Esophagus (tissue), 2 donors: Measurements from ENCODE around the gene SFRP2. TPM values are rescaled to one million over a fixed set of nuclear protein-coding genes. Genes with fewer than 3 reads are reported as not detected.
A peak's percentile ranks its signal among the peaks of the same experiment; 100 is the strongest.

ENCODE experiments used
- H3K27ac ChIP-seq, 2 donors: one replicate each; pipeline ENCODE4 v1.5.1; 2013; ENCODE audit warnings: low read depth in 2 of 2, mild to moderate bottlenecking in 2 of 2, inconsistent platforms in 1 of 2, low read length in 1 of 2, moderate library complexity in 1 of 2
- H3K27me3 ChIP-seq, 2 donors: one replicate each; pipeline ENCODE4 v1.6.1; 2013; ENCODE audit warnings: low read length in 2 of 2, control low read depth in 1 of 2, mild to moderate bottlenecking in 1 of 2; ENCODE audit not compliant: insufficient read depth in 2 of 2, control insufficient read depth in 1 of 2
- H3K36me3 ChIP-seq, 2 donors: one replicate each; pipeline ENCODE4 v1.6.1; 2013; ENCODE audit warnings: low read length in 1 of 2; ENCODE audit not compliant: control insufficient read depth in 2 of 2, insufficient read depth in 2 of 2
- H3K4me1 ChIP-seq, 2 donors: one replicate each; pipeline ENCODE4 v1.6.1; 2013; ENCODE audit warnings: low read length in 1 of 2; ENCODE audit not compliant: control insufficient read depth in 2 of 2, insufficient read depth in 2 of 2
- H3K4me3 ChIP-seq, 2 donors: one replicate each; pipeline ENCODE4 v1.5.1; 2013; ENCODE audit warnings: low read length in 2 of 2, mild to moderate bottlenecking in 2 of 2, low read depth in 1 of 2, moderate library complexity in 1 of 2
- H3K9me3 ChIP-seq, 2 donors: one replicate each; pipeline ENCODE4 v1.6.1; 2013; ENCODE audit warnings: mild to moderate bottlenecking in 2 of 2, low read depth in 1 of 2, low read length in 1 of 2, moderate library complexity in 1 of 2; ENCODE audit not compliant: control insufficient read depth in 2 of 2, insufficient read depth in 1 of 2
- WGBS, 2 donors: extraction: QIAGEN DNeasy Blood & Tissue Kit; methylation state at CpG; one replicate each; pipeline ENCODE4 v1.1.7; 2013; 5-methylcytosine and 5-hydroxymethylcytosine counted together
- polyA plus RNA-seq, 2 donors: library from polyadenylated mRNA; stranded (reverse); fragments of 200-250 nt; gene quantifications; one replicate each; pipeline ENCODE4 v1.2.3, GENCODE V29; 2013
- donor health status: healthy with polysubstance abuse.
- donor health status: Bipolar disorder and iron deficiency.

The SFRP2 gene
- polyA plus RNA-seq, 2 donors = 5.0 to 16.4 TPM

DNA sequence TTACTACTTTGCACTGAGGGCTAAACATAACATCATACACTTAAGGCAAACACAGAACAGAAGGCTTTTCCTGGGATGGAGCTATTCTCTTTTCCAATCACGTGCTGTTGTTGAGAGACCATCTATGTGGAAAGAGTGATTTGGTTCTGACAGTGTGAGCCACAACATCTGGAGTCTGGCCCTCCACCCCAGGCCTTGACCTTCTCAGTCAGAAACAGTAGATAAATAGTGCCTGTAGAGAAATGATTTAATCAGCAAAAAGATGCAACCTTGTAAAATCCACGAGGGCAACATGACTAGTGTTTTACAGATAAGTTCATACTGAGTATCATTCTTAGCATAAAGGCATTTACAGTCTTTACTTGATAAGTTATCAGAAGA, 10.8 kb upstream of the SFRP2 start:
- Histone ChIP-seq H3K27ac (no peak overlapping the region), H3K9me3 (no peaks in the 10 kb centered on the region), H3K27me3 (no peaks in the 10 kb centered on the region), H3K4me1 (no peaks in the 10 kb centered on the region), H3K4me3 (no peak overlapping the region), H3K36me3 (no peaks in the 10 kb centered on the region)
- 27 to 37% methylated on average over 2 of the region's 2 CpGs for WGBS, 2 donors

DNA sequence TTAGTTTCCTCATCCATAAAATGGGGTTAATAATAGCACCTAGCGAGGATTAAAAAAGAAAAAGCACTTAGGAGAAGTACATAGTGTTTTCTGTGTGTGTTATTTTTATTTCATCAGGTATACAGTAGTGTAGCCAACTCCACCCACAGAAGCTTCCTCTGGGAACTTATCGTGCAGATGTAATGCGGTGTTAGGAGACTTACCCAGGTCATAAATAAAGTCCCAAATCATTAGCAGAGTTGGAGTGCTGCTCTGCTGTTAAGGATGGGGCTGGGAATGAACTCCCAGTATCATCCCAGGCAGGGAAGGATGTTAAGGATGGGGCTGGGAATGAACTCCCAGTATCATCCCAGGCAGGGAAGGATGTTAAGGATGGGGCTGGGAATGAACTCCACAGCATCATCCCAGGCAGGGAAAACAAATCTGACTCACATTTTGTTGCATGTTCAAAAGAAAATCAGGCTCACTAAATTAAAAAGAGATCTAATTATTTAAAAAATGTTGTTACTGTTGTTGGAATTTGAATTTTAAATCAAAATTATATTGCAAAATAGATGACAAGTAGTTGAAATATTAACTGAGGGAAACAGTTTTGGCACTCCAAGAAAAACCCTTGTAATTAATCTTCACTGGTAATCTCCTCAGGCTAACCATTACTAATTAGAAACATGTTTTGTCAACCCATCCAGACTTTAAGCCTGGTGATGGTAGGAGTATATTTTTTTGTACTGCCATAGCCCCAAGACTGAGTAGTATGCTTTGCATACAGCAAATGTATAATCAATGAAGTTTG, 10.2 kb upstream of the SFRP2 start:
- H3K27me3 ChIP-seq = no peaks in the 10 kb centered on the region
- no peak overlapping the region for H3K4me3 ChIP-seq
- no peak overlapping the region for H3K27ac ChIP-seq
- H3K4me1 ChIP-seq = no peaks in the 10 kb centered on the region
- 67 to 74% methylated on average over 3 of the region's 3 CpGs for WGBS, 2 donors
- H3K36me3 ChIP-seq = no peaks in the 10 kb centered on the region
- no peaks in the 10 kb centered on the region for H3K9me3 ChIP-seq

DNA sequence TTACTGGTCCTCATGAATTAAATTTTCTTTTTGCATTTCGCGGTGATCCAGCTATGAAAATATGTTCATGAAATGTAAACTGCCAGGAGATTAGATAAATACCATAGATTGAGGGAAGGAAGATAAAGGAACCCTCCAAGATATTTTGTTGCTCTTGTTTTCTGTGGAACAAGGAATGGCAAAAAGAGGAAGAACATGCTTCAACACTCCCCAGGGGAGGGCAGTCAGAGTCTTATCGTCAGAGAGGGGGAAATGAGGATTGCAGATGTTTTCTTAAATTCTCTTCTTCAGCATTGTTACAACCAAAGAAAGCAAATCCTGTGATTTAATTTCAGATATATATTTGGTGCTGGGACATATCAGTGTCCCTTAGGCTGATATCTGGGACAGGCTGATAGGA, 9.5 kb upstream of the SFRP2 start:
- no peaks in the 10 kb centered on the region for H3K9me3 ChIP-seq
- H3K27ac ChIP-seq = no peak overlapping the region
- no peaks in the 10 kb centered on the region for H3K36me3 ChIP-seq
- H3K4me3 ChIP-seq = no peak overlapping the region
- H3K4me1 ChIP-seq = no peaks in the 10 kb centered on the region
- 45 to 57% methylated on average over 3 of the region's 3 CpGs for WGBS, 2 donors
- H3K27me3 ChIP-seq = no peaks in the 10 kb centered on the region

DNA sequence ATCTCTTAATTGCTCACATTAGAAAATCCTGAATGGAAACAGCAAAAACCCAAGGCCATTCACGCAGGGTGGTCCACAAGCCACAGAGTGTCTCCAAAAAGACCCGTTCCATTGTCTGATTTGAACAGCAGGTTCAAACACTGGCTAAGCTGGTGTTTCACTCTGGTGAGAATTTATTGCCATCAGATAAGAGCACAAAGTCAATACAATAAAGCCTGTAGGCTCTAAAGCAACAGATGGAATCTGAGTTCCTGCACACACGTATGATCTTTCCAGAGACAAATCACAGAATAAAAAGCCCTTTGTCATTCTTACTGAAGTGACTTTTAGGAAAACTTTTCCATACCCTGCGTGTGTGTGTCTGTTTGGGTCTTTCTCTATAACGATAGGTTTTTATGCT, 5.1 kb upstream of the SFRP2 start:
- H3K9me3 ChIP-seq = no peaks in the 10 kb centered on the region
- H3K4me1 ChIP-seq = peaks cover 8 to 15% of the 10 kb centered on the region in 2 donors
- peaks cover 5 to 26% of the 10 kb centered on the region in 2 donors for H3K27me3 ChIP-seq
- 72 to 82% methylated on average over 5 of the region's 5 CpGs for WGBS, 2 donors
- H3K4me3 ChIP-seq = no peak overlapping the region
- no peaks in the 10 kb centered on the region for H3K36me3 ChIP-seq
- no peak overlapping the region for H3K27ac ChIP-seq

DNA sequence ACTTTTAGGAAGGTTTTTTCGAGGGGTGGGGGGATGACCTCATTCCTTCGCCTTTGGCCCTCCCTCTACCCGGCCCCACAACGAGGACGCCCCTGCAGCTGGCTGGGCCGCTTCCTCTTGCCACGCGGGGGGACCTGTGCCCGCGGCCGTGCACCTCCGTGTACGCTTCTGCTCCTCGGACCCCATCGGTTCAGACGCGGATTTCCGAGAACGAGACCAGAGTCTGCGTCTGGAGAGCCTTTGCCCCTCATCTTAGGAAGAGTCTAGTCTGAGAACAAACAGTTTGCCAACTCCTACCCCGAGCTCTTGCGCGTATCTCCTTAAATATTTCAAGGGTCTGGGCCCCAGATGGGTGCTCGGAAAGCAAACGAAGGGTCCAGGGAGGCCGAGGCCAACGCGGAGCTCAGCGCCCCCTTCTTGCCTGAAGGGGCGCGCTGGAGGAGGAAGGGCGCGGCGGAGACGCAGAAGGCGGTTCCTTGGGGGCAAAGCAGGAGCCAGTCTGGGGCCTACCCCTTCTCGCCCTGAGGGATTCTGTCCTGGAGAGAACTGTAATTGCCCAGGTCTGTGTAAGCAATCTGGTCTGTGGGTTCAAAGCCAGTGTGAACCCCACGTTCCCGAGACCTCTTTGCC, 3.9 kb upstream of the SFRP2 start:
- peaks cover 2 to 6% of the 10 kb centered on the region in 2 donors for H3K9me3 ChIP-seq
- peaks cover 13 to 32% of the 10 kb centered on the region in 2 donors for H3K27me3 ChIP-seq
- WGBS, 2 donors = 25 to 36% methylated on average over 39 of the region's 39 CpGs
- H3K27ac ChIP-seq = no peak overlapping the region
- peak overlapping the region in 1 of 2 donors; percentile 8 for H3K4me3 ChIP-seq
- no peaks in the 10 kb centered on the region for H3K36me3 ChIP-seq
- peaks cover 13 to 22% of the 10 kb centered on the region in 2 donors for H3K4me1 ChIP-seq

DNA sequence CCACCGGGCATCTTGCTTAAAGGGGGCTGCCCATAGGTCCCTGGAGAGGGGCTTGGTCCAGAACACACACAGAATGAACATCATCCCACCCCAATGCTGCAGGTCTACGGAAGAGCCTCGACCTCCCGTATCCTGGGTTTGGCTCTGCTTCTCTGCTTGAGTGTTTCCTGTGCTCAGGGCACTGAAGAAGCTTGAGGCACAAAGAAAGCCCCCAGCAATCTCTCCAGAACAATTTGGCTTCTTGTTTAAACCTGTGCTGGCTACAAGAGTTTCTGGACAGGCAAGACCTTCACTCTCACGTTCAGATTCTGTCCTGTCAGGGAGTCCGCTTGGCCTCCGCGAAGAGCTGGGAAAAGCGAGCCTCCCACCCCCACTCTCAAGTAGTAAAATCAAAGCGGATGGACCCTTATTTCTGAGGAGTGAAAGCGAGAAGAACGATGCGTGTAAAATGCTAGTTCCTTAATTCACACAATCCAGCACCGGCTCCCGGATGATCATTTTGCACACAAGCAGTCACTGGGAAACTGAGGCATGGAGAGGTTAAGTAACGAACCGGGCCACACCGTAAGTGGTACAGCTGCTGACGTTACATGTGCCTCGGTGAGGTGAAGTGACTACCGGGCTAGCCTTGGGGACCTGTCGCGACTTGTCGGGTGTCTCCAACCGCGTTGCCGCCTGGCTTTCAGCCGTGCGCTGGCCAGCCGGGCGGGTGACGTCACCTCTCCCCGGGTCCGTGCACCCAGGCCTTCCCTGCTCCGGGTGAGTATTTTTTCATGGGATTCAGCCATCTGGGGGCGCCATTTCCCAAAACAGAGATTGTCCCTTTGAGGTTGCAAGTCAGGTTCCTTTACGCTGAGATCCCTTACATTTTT, 3.1 kb upstream of the SFRP2 start:
- Histone ChIP-seq H3K36me3 (no peaks in the 10 kb centered on the region), H3K4me1 (peaks cover 13 to 22% of the 10 kb centered on the region in 2 donors), H3K9me3 (peaks cover 2 to 6% of the 10 kb centered on the region in 2 donors), H3K27me3 (peaks cover 13 to 35% of the 10 kb centered on the region in 2 donors), H3K27ac (no peak overlapping the region), H3K4me3 (peak overlapping the region in 1 of 2 donors; percentile 8)
- 10 to 11% methylated on average over 36 to 37 of the region's 37 CpGs for WGBS, 2 donors

DNA sequence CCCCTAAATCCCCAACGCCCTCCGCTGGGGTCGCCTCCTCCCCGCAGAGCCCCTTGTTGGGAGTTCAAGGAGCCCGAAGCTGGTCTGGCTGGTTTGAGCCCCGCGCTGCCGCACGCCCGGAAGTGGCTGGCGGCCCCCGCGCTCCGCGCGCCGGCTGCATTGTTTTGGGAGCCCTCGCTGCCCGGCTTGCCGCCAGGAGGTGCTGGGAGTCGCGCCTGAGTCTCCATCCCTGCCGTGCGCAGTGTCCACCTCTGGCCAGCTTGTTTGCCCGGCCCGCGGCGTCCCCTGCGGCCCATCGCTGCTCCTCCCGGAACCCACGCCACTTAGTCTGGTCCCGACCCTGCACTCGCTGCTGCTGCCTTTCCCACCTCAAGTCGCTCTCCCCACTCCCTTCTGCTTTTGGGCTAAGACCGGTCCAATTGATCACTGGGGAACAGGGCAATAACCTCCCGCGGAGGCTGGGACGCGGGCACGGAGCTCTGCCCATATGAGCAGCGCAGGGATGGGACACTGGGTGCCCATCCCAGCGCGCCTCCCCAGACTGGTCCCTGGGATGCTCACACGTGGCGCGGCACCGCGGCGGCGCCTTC, 2.2 kb upstream of the SFRP2 start:
- Histone ChIP-seq H3K4me1 (peaks cover 13 to 22% of the 10 kb centered on the region in 2 donors), H3K36me3 (no peaks in the 10 kb centered on the region), H3K9me3 (peaks cover 2 to 6% of the 10 kb centered on the region in 2 donors), H3K27ac (no peak overlapping the region), H3K27me3 (peaks cover 13 to 35% of the 10 kb centered on the region in 2 donors), H3K4me3 (peak overlapping the region; percentile 15 to 25)
- 5% methylated on average over 50 to 51 of the region's 51 CpGs for WGBS, 2 donors

DNA sequence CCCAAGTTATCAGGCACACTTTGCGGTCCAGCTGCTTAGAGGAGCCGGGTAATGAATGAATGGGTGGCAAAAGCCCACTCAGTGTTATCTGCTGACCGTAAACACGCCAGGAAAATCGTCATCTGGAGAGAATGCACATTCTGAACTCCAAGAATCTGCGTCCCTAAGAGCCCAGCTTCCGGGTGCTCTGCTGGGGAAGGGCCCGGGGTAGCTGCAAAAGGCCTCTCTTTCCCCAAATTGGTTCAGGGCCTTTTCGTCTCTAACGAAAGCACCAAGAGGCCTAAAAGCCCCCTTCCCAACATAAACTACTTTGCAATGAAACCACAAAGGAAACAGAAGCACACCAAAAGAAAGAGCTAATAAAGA, 1.6 kb upstream of the SFRP2 start:
- no peaks in the 10 kb centered on the region for H3K36me3 ChIP-seq
- peaks cover 13 to 35% of the 10 kb centered on the region in 2 donors for H3K27me3 ChIP-seq
- WGBS, 2 donors = 54 to 65% methylated on average over 10 of the region's 10 CpGs
- H3K4me3 ChIP-seq = peak overlapping the region in 1 of 2 donors; percentile 15
- H3K4me1 ChIP-seq = peaks cover 13 to 22% of the 10 kb centered on the region in 2 donors
- H3K27ac ChIP-seq = no peak overlapping the region
- peaks cover 2 to 6% of the 10 kb centered on the region in 2 donors for H3K9me3 ChIP-seq
